ENCODE results near the gene CDH15. TPM values are rescaled to one million over a fixed set of nuclear protein-coding genes. Genes with fewer than 3 reads are reported as not detected.

CDH15 gene
- total and polyA plus RNA-seq, 2 of the 13 experiments (the other 11 are each of a cell fraction or from before 2014, with no cell fraction given) = 0.74 to 2.2 TPM

DNA sequence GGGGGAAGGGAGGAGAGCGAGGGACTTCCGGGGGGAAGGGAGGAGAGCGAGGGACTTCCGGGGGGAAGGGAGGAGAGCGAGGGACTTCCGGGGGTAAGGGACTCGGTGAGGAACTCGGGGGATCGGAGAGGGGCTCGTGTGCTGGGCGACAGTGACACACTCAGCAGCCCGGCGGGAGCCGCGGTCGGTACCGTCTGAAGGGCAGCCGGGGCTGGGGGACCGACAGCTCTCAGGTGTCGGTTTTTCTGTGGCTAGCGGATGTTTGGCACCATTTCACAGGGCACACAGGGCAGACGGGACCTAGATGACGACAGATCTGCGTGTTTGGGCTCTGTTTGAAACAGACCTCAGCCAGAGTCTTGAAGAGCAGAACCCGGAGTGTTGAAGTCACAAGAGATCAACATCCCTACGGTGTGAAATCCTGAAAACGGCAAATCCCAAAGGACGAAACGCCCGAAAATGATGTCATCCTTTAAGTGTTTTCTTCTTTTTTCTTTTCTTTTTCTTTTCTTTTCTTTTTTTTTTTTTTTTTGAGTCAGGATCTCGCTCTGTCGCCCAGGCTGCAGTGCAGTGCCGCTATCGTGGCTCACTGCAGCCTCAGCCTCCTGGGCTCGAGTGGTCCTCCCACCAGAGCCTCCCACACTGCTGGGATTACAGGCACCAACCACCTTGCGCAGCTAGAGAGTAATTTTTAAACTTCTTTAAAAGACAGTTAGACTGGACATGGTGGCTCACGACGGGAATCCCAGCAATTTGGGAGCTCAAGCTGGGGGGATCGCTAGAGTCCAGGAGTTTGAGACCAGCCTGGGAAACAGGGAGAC lies 69.8 kb downstream of the CDH15 start (continued):
- TF ChIP-seq, protein P1, sequence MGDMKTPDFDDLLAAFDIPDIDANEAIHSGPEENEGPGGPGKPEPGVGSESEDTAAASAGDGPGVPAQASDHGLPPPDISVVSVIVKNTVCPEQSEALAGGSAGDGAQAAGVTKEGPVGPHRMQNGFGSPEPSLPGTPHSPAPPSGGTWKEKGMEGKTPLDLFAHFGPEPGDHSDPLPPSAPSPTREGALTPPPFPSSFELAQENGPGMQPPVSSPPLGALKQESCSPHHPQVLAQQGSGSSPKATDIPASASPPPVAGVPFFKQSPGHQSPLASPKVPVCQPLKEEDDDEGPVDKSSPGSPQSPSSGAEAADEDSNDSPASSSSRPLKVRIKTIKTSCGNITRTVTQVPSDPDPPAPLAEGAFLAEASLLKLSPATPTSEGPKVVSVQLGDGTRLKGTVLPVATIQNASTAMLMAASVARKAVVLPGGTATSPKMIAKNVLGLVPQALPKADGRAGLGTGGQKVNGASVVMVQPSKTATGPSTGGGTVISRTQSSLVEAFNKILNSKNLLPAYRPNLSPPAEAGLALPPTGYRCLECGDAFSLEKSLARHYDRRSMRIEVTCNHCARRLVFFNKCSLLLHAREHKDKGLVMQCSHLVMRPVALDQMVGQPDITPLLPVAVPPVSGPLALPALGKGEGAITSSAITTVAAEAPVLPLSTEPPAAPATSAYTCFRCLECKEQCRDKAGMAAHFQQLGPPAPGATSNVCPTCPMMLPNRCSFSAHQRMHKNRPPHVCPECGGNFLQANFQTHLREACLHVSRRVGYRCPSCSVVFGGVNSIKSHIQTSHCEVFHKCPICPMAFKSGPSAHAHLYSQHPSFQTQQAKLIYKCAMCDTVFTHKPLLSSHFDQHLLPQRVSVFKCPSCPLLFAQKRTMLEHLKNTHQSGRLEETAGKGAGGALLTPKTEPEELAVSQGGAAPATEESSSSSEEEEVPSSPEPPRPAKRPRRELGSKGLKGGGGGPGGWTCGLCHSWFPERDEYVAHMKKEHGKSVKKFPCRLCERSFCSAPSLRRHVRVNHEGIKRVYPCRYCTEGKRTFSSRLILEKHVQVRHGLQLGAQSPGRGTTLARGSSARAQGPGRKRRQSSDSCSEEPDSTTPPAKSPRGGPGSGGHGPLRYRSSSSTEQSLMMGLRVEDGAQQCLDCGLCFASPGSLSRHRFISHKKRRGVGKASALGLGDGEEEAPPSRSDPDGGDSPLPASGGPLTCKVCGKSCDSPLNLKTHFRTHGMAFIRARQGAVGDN (CRISPR knock-in tag; IDR thresholded peaks at IDR 0.05) = peak; percentile 93
- TF ChIP-seq ZBTB20 (CRISPR knock-in tag; IDR thresholded peaks at IDR 0.05; ENCODE audit: borderline replicate concordance, low read depth) = no peak; the same call in 1 of the 2 replicates
- no peak for TF ChIP-seq PAF1 (CRISPR knock-in tag; IDR thresholded peaks at IDR 0.05)
- TF ChIP-seq, protein P2, sequence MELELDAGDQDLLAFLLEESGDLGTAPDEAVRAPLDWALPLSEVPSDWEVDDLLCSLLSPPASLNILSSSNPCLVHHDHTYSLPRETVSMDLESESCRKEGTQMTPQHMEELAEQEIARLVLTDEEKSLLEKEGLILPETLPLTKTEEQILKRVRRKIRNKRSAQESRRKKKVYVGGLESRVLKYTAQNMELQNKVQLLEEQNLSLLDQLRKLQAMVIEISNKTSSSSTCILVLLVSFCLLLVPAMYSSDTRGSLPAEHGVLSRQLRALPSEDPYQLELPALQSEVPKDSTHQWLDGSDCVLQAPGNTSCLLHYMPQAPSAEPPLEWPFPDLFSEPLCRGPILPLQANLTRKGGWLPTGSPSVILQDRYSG (CRISPR knock-in tag; IDR thresholded peaks at IDR 0.05) = 0 out of 2 replicates have a peak, but pooled peaks have one; percentile 58
- TF ChIP-seq ZNF564 (CRISPR knock-in tag; IDR thresholded peaks at IDR 0.05) = peak; percentile 78; the same call in 1 of the 2 replicates
- peak; percentile 22 for TF ChIP-seq XRCC5 (optimal IDR thresholded peaks at IDR 0.05; ENCODE audit: low read length)
- peak; percentile 88 for TF ChIP-seq ASH2L (IDR thresholded peaks at IDR 0.05; ENCODE audit: insufficient read length, low read depth, low read length)
- no peak for TF ChIP-seq MLLT10 (CRISPR knock-in tag; IDR thresholded peaks at IDR 0.05)
- peak; percentile 97; the same call in 1 of the 2 replicates for TF ChIP-seq NFKB2 (CRISPR knock-in tag; IDR thresholded peaks at IDR 0.05; ENCODE audit: borderline replicate concordance)
- TF ChIP-seq, protein P3, sequence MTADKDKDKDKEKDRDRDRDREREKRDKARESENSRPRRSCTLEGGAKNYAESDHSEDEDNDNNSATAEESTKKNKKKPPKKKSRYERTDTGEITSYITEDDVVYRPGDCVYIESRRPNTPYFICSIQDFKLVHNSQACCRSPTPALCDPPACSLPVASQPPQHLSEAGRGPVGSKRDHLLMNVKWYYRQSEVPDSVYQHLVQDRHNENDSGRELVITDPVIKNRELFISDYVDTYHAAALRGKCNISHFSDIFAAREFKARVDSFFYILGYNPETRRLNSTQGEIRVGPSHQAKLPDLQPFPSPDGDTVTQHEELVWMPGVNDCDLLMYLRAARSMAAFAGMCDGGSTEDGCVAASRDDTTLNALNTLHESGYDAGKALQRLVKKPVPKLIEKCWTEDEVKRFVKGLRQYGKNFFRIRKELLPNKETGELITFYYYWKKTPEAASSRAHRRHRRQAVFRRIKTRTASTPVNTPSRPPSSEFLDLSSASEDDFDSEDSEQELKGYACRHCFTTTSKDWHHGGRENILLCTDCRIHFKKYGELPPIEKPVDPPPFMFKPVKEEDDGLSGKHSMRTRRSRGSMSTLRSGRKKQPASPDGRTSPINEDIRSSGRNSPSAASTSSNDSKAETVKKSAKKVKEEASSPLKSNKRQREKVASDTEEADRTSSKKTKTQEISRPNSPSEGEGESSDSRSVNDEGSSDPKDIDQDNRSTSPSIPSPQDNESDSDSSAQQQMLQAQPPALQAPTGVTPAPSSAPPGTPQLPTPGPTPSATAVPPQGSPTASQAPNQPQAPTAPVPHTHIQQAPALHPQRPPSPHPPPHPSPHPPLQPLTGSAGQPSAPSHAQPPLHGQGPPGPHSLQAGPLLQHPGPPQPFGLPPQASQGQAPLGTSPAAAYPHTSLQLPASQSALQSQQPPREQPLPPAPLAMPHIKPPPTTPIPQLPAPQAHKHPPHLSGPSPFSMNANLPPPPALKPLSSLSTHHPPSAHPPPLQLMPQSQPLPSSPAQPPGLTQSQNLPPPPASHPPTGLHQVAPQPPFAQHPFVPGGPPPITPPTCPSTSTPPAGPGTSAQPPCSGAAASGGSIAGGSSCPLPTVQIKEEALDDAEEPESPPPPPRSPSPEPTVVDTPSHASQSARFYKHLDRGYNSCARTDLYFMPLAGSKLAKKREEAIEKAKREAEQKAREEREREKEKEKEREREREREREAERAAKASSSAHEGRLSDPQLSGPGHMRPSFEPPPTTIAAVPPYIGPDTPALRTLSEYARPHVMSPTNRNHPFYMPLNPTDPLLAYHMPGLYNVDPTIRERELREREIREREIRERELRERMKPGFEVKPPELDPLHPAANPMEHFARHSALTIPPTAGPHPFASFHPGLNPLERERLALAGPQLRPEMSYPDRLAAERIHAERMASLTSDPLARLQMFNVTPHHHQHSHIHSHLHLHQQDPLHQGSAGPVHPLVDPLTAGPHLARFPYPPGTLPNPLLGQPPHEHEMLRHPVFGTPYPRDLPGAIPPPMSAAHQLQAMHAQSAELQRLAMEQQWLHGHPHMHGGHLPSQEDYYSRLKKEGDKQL (CRISPR knock-in tag; IDR thresholded peaks at IDR 0.05; ENCODE audit: low read depth) = peak; percentile 25; the same call in 1 of the 2 replicates
- no peak for TF ChIP-seq CERS6 (CRISPR knock-in tag; IDR thresholded peaks at IDR 0.05)
- TF ChIP-seq ZNF605 (CRISPR knock-in tag; IDR thresholded peaks at IDR 0.05) = peak; percentile 20; the same call in 1 of the 2 replicates
- TF ChIP-seq SP5 (CRISPR knock-in tag; IDR thresholded peaks at IDR 0.05; ENCODE audit: borderline replicate concordance, low read depth) = peak; percentile 44; the same call in 1 of the 2 replicates
- TF ChIP-seq NFKBIZ (CRISPR knock-in tag; IDR thresholded peaks at IDR 0.05) = peak; percentile 78; the same call in 1 of the 2 replicates
- no peak for TF ChIP-seq CCAR2 (optimal IDR thresholded peaks at IDR 0.05; ENCODE audit: low read depth, low read length)
- TF ChIP-seq ZFP82 (CRISPR knock-in tag; IDR thresholded peaks at IDR 0.05; ENCODE audit: borderline replicate concordance) = no peak
